ENCODE results near the gene KRTAP2-1.

DNA sequence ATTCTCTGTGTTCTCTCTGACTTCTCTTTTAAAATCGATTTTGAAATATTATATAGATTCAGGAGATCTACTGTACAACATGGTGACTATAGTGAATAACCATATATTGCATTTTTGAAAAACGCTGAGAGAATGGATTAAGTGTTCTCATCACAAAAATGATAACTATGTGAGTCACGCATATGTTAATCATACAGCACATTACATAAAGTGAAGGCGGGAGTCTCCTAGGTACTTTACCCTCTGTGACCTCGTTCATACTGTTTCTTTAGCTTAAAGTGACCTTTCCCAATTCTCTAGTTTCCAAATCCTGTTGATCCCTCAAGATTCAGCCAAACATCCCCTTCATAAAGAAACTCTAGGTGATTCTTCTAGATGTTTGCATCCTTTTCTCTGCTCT is 44.3 kb downstream of the KRTAP2-1 start:
- TF ChIP-seq CTCF (IDR thresholded peaks at IDR 0.05) = no peak
- TF ChIP-seq POLR2A (IDR thresholded peaks at IDR 0.05) = no peak

All from ovary (tissue), 3 donors.